PFSK-1 (cell line): ENCODE data around the gene ARID3C.

Source experiments
- FOXP2 ChIP-seq: optimal IDR thresholded peaks from 2 replicates; pipeline ENCODE3; 2011; ENCODE audit warnings: borderline replicate concordance, control low read depth, inconsistent platforms; ENCODE audit not compliant: insufficient read depth; ENCODE audit errors: extremely low read length, extremely low read depth
- POLR2AphosphoS5 ChIP-seq: IDR thresholded peaks from 2 replicates; pipeline ENCODE4 v1.6.1; 2012; ENCODE audit warnings: low read depth, mild to moderate bottlenecking, control low read depth, low read length, moderate library complexity

- no peak for TF ChIP-seq FOXP2
- TF ChIP-seq POLR2AphosphoS5, result no peak
Measured at GRCh38 chr9:34663303-34663605, 34.4 kb upstream of the ARID3C start.
